HepG2 (cell line): ENCODE results near the gene ARR3. TPM values are rescaled to one million over a fixed set of nuclear protein-coding genes. Genes with fewer than 3 reads are reported as not detected.
A peak's percentile ranks its signal among the peaks of the same experiment; 100 is the strongest.

Source experiments
- ATAC-seq: fragments of 200-7000 bp; cut with Tn5 transposase; 3 replicates; pipeline ENCODE4 v1.9.1; 2020; ENCODE audit warnings: mild to moderate bottlenecking, moderate library complexity
- BruUV-seq: library from RNA; stranded (reverse); fragments of 400-500 nt; replicated peaks from 2 replicates; lab custom pipeline; 2021; lab: Mats Ljungman, UMichigan
- CTCF ChIA-PET: fragments of 300-600 bp; formaldehyde crosslinking; extraction: SDS; loops from one replicate; lab custom pipeline; 2021; ENCODE audit warnings: low total read pairs, inconsistent platforms, low intra/inter-chr PET ratio; lab: Yijun Ruan, JAX
- POLR2A ChIA-PET: fragments of 350-600 bp; sonication (Branson Sonifier 250); formaldehyde crosslinking; loops from one replicate; lab custom pipeline; 2020; ENCODE audit warnings: antibody characterized with exemption, inconsistent platforms; lab: Yijun Ruan, JAX
- DNase-seq: peaks from one replicate; pipeline ENCODE4 v3.0.0-alpha.2; 2015; ENCODE audit warnings: low spot score
- FAIRE-seq: peaks from 3 replicates; lab custom pipeline; 2011; peaks lifted over from hg19 to GRCh38; lab: Jason Lieb, UNC
- H2AFZ ChIP-seq: one replicate; pipeline ENCODE4 v1.6.1; 2011; ENCODE audit warnings: low read length, inconsistent platforms
- H3K27ac ChIP-seq: fragments of 300-600 bp; 3 replicates; pipeline ENCODE4 v1.8.0; 2011; ENCODE audit warnings: mixed run types, mild to moderate bottlenecking, mixed read lengths, low read length, inconsistent platforms; ENCODE audit not compliant: insufficient read depth; ENCODE audit errors: extremely low read length
- H3K27me3 ChIP-seq, 2 experiments: fragments of 200-600 bp in 1 of 2; 2 replicates in 1 of 2; 3 replicates in 1 of 2; pipeline versions ENCODE4 v1.6.0 to v1.8.0; 2011; ENCODE audit warnings: low read length in 2 of 2, mild to moderate bottlenecking in 2 of 2, moderate library complexity in 2 of 2, inconsistent platforms in 1 of 2; ENCODE audit not compliant: insufficient read depth in 2 of 2, control insufficient read depth in 1 of 2
- H3K36me3 ChIP-seq, 2 experiments: fragments of 200-600 bp in 1 of 2; replicated peaks in 1 of 2; 2 replicates in 1 of 2; 3 replicates in 1 of 2; pipeline versions ENCODE4 v1.5.1 to v1.8.0; 2011; ENCODE audit warnings: low read length in 2 of 2, inconsistent platforms in 1 of 2; ENCODE audit not compliant: insufficient read depth in 2 of 2, control insufficient read depth in 1 of 2
- H3K4me1 ChIP-seq: 2 replicates; pipeline ENCODE4 v1.5.1; 2012; ENCODE audit warnings: low read length, inconsistent platforms; ENCODE audit not compliant: insufficient read depth
- H3K4me2 ChIP-seq: 2 replicates; pipeline ENCODE4 v1.6.0; 2011; ENCODE audit warnings: low read depth, low read length, inconsistent platforms
- H3K4me3 ChIP-seq, 3 experiments: fragments of 200-600 bp in 1 of 3; sonication (generic), shearing (Covaris generic) in 1 of 3; replicated peaks in 1 of 3; 2 replicates each; pipeline ENCODE4 v1.5.1; 2011 to 2016; ENCODE audit warnings: low read length in 3 of 3, inconsistent platforms in 2 of 3, low read depth in 2 of 3, mild to moderate bottlenecking in 2 of 3, control low read depth in 1 of 3, mixed read lengths in 1 of 3; ENCODE audit not compliant: insufficient read depth in 1 of 3
- H3K79me2 ChIP-seq: one replicate; pipeline ENCODE4 v1.6.1; 2011; ENCODE audit warnings: low read length, inconsistent platforms; ENCODE audit not compliant: insufficient read depth
- H3K9ac ChIP-seq: 2 replicates; pipeline ENCODE4 v1.6.0; 2011; ENCODE audit warnings: mild to moderate bottlenecking, low read depth, low read length, inconsistent platforms; ENCODE audit not compliant: insufficient read depth
- H3K9me3 ChIP-seq: 2 replicates; pipeline ENCODE4 v1.5.1; 2012; ENCODE audit warnings: mild to moderate bottlenecking, low read length
- H4K20me1 ChIP-seq: 2 replicates; pipeline ENCODE4 v1.6.0; 2011; ENCODE audit warnings: inconsistent platforms, mild to moderate bottlenecking, low read length, moderate library complexity; ENCODE audit not compliant: insufficient read depth
- CBX5 ChIP-seq: sonication (generic); formaldehyde crosslinking; IDR thresholded peaks from 2 replicates; pipeline ENCODE4 v1.4.0; 2020; ENCODE audit warnings: missing genetic modification reagents, borderline replicate concordance
- CREM ChIP-seq, 2 experiments: sonication (generic) in 1 of 2; formaldehyde crosslinking in 1 of 2; IDR thresholded peaks; 2 replicates each; pipeline versions ENCODE4 v1.4.0 to v1.6.1; 2016 to 2020; ENCODE audit warnings: antibody characterized with exemption in 1 of 2, mild to moderate bottlenecking in 1 of 2, missing genetic modification reagents in 1 of 2
- FOSL1 ChIP-seq: sonication (generic); formaldehyde crosslinking; IDR thresholded peaks from 2 replicates; pipeline ENCODE4 v1.9.0; 2021; ENCODE audit warnings: missing genetic modification reagents, borderline replicate concordance
- HHEX ChIP-seq: IDR thresholded peaks from 2 replicates; pipeline ENCODE4 v1.6.1; 2016; ENCODE audit warnings: control low read depth
- HNF4G ChIP-seq, 2 experiments: sonication (generic) in 1 of 2; formaldehyde crosslinking in 1 of 2; IDR thresholded peaks; 2 replicates each; pipeline versions ENCODE4 v1.4.0 to v1.6.1; 2011 to 2020; ENCODE audit warnings: borderline replicate concordance in 2 of 2, low read depth in 2 of 2, mild to moderate bottlenecking in 2 of 2, low read length in 1 of 2, missing genetic modification reagents in 1 of 2, moderate library complexity in 1 of 2
- LCORL ChIP-seq, 2 experiments: fragments of 450-650 bp in 1 of 2; sonication (generic) in 1 of 2; formaldehyde crosslinking in 1 of 2; IDR thresholded peaks; 2 replicates each; pipeline versions ENCODE4 v1.5.0 to v1.6.1; 2017 to 2020; ENCODE audit warnings: antibody characterized with exemption in 1 of 2, missing genetic modification reagents in 1 of 2
- ONECUT2 ChIP-seq: sonication (generic); formaldehyde crosslinking; IDR thresholded peaks from 2 replicates; pipeline ENCODE4 v1.4.0; 2020; ENCODE audit warnings: missing genetic modification reagents
- RARA ChIP-seq: IDR thresholded peaks from 2 replicates; pipeline ENCODE4 v1.6.1; 2016; ENCODE audit warnings: missing genetic modification reagents, missing compliant biosample characterization
- SOX13 ChIP-seq, 3 experiments: fragments of 450-650 bp in 1 of 3; sonication (generic) in 1 of 3; formaldehyde crosslinking in 1 of 3; IDR thresholded peaks in 2 of 3; conservative IDR thresholded peaks in 1 of 3; 2 replicates each; pipeline versions ENCODE4 v1.5.0 to v1.6.1; 2016 to 2020; ENCODE audit warnings: antibody characterized with exemption in 1 of 3, mild to moderate bottlenecking in 1 of 3, missing compliant biosample characterization in 1 of 3, missing genetic modification reagents in 1 of 3, moderate library complexity in 1 of 3
- TCF7 ChIP-seq: sonication (generic); IDR thresholded peaks from 2 replicates; pipeline ENCODE4 v1.6.1; 2016; ENCODE audit warnings: antibody characterized with exemption, low read depth
- TOPORS ChIP-seq: sonication (generic); formaldehyde crosslinking; IDR thresholded peaks from 2 replicates; pipeline ENCODE4 v1.8.0; 2023; ENCODE audit warnings: mild to moderate bottlenecking, missing genetic modification reagents
- ZFY ChIP-seq: sonication (generic); formaldehyde crosslinking; IDR thresholded peaks from 2 replicates; pipeline ENCODE4 v1.4.0; 2020; ENCODE audit warnings: missing genetic modification reagents
- ZNF121 ChIP-seq: sonication (generic); formaldehyde crosslinking; IDR thresholded peaks from 2 replicates; pipeline ENCODE4 v1.5.0; 2020; ENCODE audit warnings: mild to moderate bottlenecking, missing genetic modification reagents
- ZNF274 ChIP-seq: sonication (generic); formaldehyde crosslinking; IDR thresholded peaks from 2 replicates; pipeline ENCODE4 v1.5.1; 2020; ENCODE audit warnings: mild to moderate bottlenecking, missing genetic modification reagents
- ZNF460 ChIP-seq: sonication (generic); formaldehyde crosslinking; IDR thresholded peaks from 2 replicates; pipeline ENCODE4 v1.5.1; 2020; ENCODE audit warnings: missing genetic modification reagents, mild to moderate bottlenecking, borderline replicate concordance
- ZNF547 ChIP-seq: sonication (generic); formaldehyde crosslinking; IDR thresholded peaks from 2 replicates; pipeline ENCODE4 v1.5.1; 2020; ENCODE audit warnings: mild to moderate bottlenecking, missing genetic modification reagents
- WGBS: methylation state at CpG from one replicate; pipeline ENCODE4 v1.1.6; 2017; ENCODE audit warnings: low lambda C conversion rate; 5-methylcytosine and 5-hydroxymethylcytosine counted together
- in situ Hi-C: cut with HindIII; loops from 2 replicates; pipeline ENCODE4 v1.10.0; 2017; ENCODE audit warnings: low pct_unique_long_range_greater_than_20kb; ENCODE audit not compliant: extremely low pct_ligation_motif_present
- intact Hi-C: fragments of 100-400 bp; cut with micrococcal nuclease; formaldehyde crosslinking; loops from one replicate; pipeline ENCODE4 v1.10.0; 2022; ENCODE audit not compliant: unreplicated experiment
- polyA plus RNA-seq, 8 experiments: library from polyadenylated mRNA; depleted of rRNA in 3 of 8; stranded (reverse) in 7 of 8; unstranded in 1 of 8; fragments of >200 nt; fragmentation: Illumina TruSeq in 4 of 8; extraction: Trizol in 4 of 8; gene quantifications; 2 replicates each; pipeline versions ENCODE4 v1.2.1 to v1.2.3, GENCODE V29; 2011 to 2016; ENCODE audit warnings: low read depth in 4 of 8, missing spikeins in 1 of 8, mixed read lengths in 1 of 8; ENCODE audit not compliant: insufficient read depth in 1 of 8
- total RNA-seq, 5 experiments: library from RNA; depleted of rRNA; stranded (reverse); fragments of >200 nt; fragmentation: Illumina TruSeq; extraction: Trizol; gene quantifications; 2 replicates each; pipeline ENCODE4 v1.2.3, GENCODE V29; 2016; ENCODE audit warnings: low read depth in 1 of 5
- TF ChIP-seq, protein P1 (sequence below): sonication (generic); formaldehyde crosslinking; IDR thresholded peaks from 2 replicates; pipeline ENCODE4 v1.8.0; 2022; ENCODE audit warnings: missing genetic modification reagents, mild to moderate bottlenecking, moderate library complexity, borderline replicate concordance

The ARR3 gene
- total and polyA plus RNA-seq, 2 of the 13 experiments (the other 11 are each of a cell fraction or from before 2014, with no cell fraction given): not detected

DNA sequence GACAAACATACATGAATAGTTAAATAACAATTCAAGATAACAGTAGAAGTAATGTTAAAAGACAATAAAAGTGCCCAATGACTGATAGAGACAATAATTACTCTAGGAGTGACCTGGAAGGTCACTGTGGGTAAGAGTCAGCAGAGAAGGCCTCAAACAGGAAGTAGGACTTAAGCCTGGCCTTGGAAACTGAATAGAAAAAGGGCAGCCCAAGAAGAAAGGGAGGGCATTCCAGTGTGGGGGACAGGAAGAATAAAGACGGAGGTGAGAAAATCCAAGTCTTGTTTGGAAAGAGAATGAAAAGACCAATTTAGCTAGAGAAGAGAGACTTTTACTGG lies 14.1 kb upstream of the ARR3 start:
- no peaks in the 10 kb centered on the region for H4K20me1 ChIP-seq
- intact Hi-C loops: no loop called here
- in situ Hi-C loops: no loop called here
- peaks cover 21% of the 10 kb centered on the region for H3K4me1 ChIP-seq
- ATAC-seq: no peak
- H3K79me2 ChIP-seq: no peaks in the 10 kb centered on the region
- FAIRE-seq: no peak
- no peak overlapping the region for H3K4me2 ChIP-seq
- H3K9me3 ChIP-seq: no peaks in the 10 kb centered on the region
- no peaks in the 10 kb centered on the region for H3K36me3 ChIP-seq
- no peak overlapping the region for H3K27ac ChIP-seq
- peak; percentile 28 for DNase-seq
- no peak overlapping the region for H3K4me3 ChIP-seq
- TF ChIP-seq ZNF547 (CRISPR knock-in tag) (no peak), TOPORS (CRISPR knock-in tag) (no peak), ZNF460 (CRISPR knock-in tag) (no peak), CBX5 (CRISPR knock-in tag) (no peak), ZNF121 (CRISPR knock-in tag) (no peak)
- TF ChIP-seq, protein P1, sequence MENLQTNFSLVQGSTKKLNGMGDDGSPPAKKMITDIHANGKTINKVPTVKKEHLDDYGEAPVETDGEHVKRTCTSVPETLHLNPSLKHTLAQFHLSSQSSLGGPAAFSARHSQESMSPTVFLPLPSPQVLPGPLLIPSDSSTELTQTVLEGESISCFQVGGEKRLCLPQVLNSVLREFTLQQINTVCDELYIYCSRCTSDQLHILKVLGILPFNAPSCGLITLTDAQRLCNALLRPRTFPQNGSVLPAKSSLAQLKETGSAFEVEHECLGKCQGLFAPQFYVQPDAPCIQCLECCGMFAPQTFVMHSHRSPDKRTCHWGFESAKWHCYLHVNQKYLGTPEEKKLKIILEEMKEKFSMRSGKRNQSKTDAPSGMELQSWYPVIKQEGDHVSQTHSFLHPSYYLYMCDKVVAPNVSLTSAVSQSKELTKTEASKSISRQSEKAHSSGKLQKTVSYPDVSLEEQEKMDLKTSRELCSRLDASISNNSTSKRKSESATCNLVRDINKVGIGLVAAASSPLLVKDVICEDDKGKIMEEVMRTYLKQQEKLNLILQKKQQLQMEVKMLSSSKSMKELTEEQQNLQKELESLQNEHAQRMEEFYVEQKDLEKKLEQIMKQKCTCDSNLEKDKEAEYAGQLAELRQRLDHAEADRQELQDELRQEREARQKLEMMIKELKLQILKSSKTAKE (CRISPR knock-in tag): no peak
- no peak overlapping the region for H2AFZ ChIP-seq
- WGBS: 5% methylated on average over 1 of the region's 1 CpG
- no peaks in the 10 kb centered on the region for H3K27me3 ChIP-seq
- ChIA-PET CTCF (no interaction called here), POLR2A (no interaction called here)
- H3K9ac ChIP-seq: no peak overlapping the region
- no TSS peak for BruUV-seq

DNA sequence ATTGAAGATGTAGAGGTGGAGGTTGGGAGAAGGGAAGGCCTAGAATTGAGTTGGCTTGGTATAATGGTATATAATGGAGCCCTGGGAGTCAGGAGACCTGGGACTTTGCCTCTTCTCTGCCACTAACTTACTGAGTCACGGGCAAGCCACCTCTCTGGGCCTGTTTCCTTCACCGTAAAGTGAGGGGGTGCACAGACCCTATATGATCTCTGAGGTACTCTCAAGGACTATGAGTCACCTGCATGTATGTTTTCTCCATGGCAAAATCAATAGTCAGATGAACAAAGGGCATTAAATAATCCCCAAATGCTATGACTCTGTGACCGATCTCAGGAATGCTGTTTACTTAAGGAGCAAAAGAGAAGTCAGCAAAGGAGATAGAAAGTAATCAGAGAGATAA lies 13.2 kb upstream of the ARR3 start:
- H3K9ac ChIP-seq: no peak overlapping the region
- H2AFZ ChIP-seq: no peak overlapping the region
- in situ Hi-C loops: no loop called here
- H3K4me1 ChIP-seq: peaks cover 21% of the 10 kb centered on the region
- CTCF ChIA-PET: no interaction called here
- no peaks in the 10 kb centered on the region for H3K79me2 ChIP-seq
- ATAC-seq (peak; percentile 80), DNase-seq (peak; percentile 75), FAIRE-seq (peak; percentile 42)
- H3K9me3 ChIP-seq: no peaks in the 10 kb centered on the region
- H3K27me3 ChIP-seq: no peaks in the 10 kb centered on the region
- H3K36me3 ChIP-seq: no peaks in the 10 kb centered on the region
- peak overlapping the region; percentile 7; the same call in 1 of the 2 replicates for H3K4me2 ChIP-seq
- no peak overlapping the region for H3K4me3 ChIP-seq
- POLR2A ChIA-PET: no interaction called here
- H4K20me1 ChIP-seq: no peaks in the 10 kb centered on the region
- no peak overlapping the region for H3K27ac ChIP-seq
- no TSS peak for BruUV-seq
- 0% methylated on average over 2 of the region's 3 CpGs for WGBS
- intact Hi-C loops: no loop called here
- peak; percentile 14; the same call in 1 of the 2 replicates for TF ChIP-seq HNF4G (IDR thresholded peaks at IDR 0.05; ENCODE audit: borderline replicate concordance, low read depth, low read length)
- no peak for TF ChIP-seq HNF4G (CRISPR knock-in tag; IDR thresholded peaks at IDR 0.05; ENCODE audit: borderline replicate concordance, low read depth)
- TF ChIP-seq CREM (IDR thresholded peaks at IDR 0.05): peak; percentile 27; the same call in 1 of the 2 replicates
- no peak for TF ChIP-seq CREM (CRISPR knock-in tag; IDR thresholded peaks at IDR 0.05)
- TF ChIP-seq RARA: peak; percentile 45
- TF ChIP-seq HHEX (CRISPR knock-in tag): 0 out of 2 replicates have a peak, but pooled peaks have one; percentile 41
- peak; percentile 61; the same call in 1 of the 2 replicates for TF ChIP-seq ONECUT2 (CRISPR knock-in tag)
- no peak for TF ChIP-seq ZFY
- TF ChIP-seq ZNF274 (CRISPR knock-in tag): no peak
- TF ChIP-seq SOX13 (IDR thresholded peaks at IDR 0.05): no peak
- peak in 1 of 2 experiments; percentile 24; a peak in 1 of 4 replicates for TF ChIP-seq SOX13 (CRISPR knock-in tag; conservative IDR thresholded peaks at IDR 0.05 in 1 of 2, IDR thresholded peaks at IDR 0.05 in 1 of 2)
- peak; percentile 44; the same call in 1 of the 2 replicates for TF ChIP-seq TCF7
- 0 out of 2 replicates have a peak, but pooled peaks have one; percentile 27 for TF ChIP-seq FOSL1 (CRISPR knock-in tag)
- TF ChIP-seq LCORL (IDR thresholded peaks at IDR 0.05): 0 out of 2 replicates have a peak, but pooled peaks have one; percentile 14
- no peak for TF ChIP-seq LCORL (CRISPR knock-in tag; IDR thresholded peaks at IDR 0.05)
